ENCODE measurements around the gene RANGRF. TPM values are rescaled to one million over a fixed set of nuclear protein-coding genes. Genes with fewer than 3 reads are reported as not detected.

Gene RANGRF, protein sequence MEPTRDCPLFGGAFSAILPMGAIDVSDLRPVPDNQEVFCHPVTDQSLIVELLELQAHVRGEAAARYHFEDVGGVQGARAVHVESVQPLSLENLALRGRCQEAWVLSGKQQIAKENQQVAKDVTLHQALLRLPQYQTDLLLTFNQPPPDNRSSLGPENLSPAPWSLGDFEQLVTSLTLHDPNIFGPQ
- total RNA-seq: 10 to 100 TPM; 13.8 to 26.7 TPM

DNA sequence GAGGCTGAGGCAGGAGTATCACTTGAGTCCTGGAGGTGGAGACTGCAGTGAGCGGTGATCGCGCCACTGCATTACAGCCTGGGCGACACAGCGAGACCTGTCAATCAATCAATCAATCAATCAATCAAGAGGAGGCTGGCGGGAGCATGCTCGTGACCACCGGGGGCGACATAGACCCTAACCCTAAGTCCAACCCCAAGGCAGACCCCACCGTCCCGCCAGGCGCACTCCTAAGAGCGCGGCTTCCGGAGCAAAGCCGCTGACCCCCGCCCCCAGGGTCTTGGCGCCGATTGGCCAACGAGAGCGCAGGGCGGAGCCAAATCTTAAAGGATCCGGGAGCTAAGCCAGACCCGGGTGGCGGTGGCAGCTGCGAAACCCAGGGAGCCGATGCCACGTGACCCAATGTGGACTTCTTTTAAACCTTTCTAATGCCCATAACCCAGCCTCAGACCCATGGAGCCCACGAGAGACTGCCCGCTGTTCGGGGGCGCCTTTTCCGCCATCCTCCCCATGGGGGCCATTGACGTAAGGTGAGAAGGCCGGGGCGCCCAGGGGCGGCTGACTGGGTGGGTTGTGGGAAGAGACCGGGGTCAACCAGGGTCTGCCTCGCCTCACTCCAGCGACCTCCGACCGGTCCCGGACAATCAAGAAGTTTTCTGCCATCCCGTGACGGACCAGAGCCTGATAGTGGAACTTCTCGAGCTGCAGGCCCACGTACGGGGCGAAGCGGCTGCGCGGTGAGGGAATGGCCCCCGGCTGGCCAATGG is at the start of gene RANGRF:
RANGRF (plus strand) TSS at position 335 of the 767 bp plus-strand sequence; CDS start at position 454, 119 bp downstream.
- peak within 1 kb of the TSS; percentile 90 to 93 for H3K27ac ChIP-seq
- H3K27me3 ChIP-seq (replicated peaks; ENCODE audit: insufficient read depth): no peaks in the 10 kb centered on the region
- peak; percentile 57 for DNase-seq (ENCODE audit: low spot score)
- no peaks in the 10 kb centered on the region for H3K36me3 ChIP-seq
- no peaks in the 10 kb centered on the region for H3K9me3 ChIP-seq
- peak; percentile 67 for ATAC-seq (ENCODE audit: insufficient number of reproducible peaks, low FRiP score, low read depth)
- TF ChIP-seq, protein P1, sequence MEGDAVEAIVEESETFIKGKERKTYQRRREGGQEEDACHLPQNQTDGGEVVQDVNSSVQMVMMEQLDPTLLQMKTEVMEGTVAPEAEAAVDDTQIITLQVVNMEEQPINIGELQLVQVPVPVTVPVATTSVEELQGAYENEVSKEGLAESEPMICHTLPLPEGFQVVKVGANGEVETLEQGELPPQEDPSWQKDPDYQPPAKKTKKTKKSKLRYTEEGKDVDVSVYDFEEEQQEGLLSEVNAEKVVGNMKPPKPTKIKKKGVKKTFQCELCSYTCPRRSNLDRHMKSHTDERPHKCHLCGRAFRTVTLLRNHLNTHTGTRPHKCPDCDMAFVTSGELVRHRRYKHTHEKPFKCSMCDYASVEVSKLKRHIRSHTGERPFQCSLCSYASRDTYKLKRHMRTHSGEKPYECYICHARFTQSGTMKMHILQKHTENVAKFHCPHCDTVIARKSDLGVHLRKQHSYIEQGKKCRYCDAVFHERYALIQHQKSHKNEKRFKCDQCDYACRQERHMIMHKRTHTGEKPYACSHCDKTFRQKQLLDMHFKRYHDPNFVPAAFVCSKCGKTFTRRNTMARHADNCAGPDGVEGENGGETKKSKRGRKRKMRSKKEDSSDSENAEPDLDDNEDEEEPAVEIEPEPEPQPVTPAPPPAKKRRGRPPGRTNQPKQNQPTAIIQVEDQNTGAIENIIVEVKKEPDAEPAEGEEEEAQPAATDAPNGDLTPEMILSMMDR (IDR thresholded peaks at IDR 0.05): no peak
- peak within 1 kb of the TSS; percentile 91 for H3K4me3 ChIP-seq
- peaks cover 8 to 16% of the 10 kb centered on the region in 2 donors for H3K4me1 ChIP-seq (ENCODE audit: control insufficient read depth in 1 of 2, low read depth in 2 of 2)

DNA sequence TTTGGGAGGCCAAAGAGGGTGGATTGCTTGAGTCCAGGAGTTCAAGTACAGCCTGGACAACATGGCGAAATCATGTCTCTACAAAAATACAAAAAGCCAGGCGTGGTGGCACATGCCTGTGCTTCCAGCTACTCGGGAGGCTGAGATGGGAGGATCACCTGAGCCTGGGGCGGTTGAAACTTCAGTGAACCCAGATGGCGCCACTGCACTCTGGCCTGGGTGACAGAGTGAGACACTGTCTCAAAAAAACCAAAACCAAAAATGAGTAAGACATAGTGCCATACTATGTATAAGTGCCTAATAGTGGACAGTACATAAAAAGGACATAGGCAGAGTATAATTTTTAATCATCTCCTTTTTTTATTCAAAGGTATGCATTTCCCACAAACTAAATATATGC is 44.6 kb upstream of the RANGRF start:
- ATAC-seq (ENCODE audit: insufficient number of reproducible peaks, low FRiP score, low read depth): no peak
- TF ChIP-seq, protein P1 (IDR thresholded peaks at IDR 0.05): no peak
- Histone ChIP-seq H3K9me3 (no peaks in the 10 kb centered on the region), H3K4me1 (ENCODE audit: control insufficient read depth in 1 of 2, low read depth in 2 of 2) (peaks cover 0 to 4% of the 10 kb centered on the region in 2 donors), H3K36me3 (peaks cover 21% of the 10 kb centered on the region), H3K27ac (no peak overlapping the region), H3K4me3 (no peak overlapping the region), H3K27me3 (replicated peaks; ENCODE audit: insufficient read depth) (no peaks in the 10 kb centered on the region)
- no peak for DNase-seq (ENCODE audit: low spot score)

DNA sequence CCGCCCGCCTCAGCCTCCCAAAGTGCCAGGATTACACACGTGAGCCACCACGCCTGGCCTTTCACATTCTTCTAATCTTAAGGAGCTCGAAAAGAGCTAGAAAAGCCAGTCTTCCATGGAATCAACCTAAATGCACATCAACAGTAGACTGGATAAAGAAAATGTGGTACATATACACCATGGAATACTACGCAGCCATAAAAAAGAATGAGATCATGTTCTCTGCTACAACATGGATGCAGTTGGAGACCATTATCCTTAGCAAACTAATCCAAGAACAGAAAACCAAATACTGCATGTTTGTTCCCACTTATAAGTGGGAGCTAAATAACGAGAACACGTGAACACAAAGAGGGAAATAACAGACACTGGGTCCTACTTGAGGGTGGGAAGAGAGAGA is 43.7 kb upstream of the RANGRF start:
- Histone ChIP-seq H3K27me3 (replicated peaks; ENCODE audit: insufficient read depth) (no peaks in the 10 kb centered on the region), H3K36me3 (peaks cover 19% of the 10 kb centered on the region), H3K4me3 (no peak overlapping the region), H3K4me1 (ENCODE audit: control insufficient read depth in 1 of 2, low read depth in 2 of 2) (peaks cover 4 to 9% of the 10 kb centered on the region in 2 donors), H3K27ac (no peak overlapping the region), H3K9me3 (no peaks in the 10 kb centered on the region)
- DNase-seq (ENCODE audit: low spot score): no peak
- TF ChIP-seq, protein P1 (IDR thresholded peaks at IDR 0.05): no peak
- no peak for ATAC-seq (ENCODE audit: insufficient number of reproducible peaks, low FRiP score, low read depth)

DNA sequence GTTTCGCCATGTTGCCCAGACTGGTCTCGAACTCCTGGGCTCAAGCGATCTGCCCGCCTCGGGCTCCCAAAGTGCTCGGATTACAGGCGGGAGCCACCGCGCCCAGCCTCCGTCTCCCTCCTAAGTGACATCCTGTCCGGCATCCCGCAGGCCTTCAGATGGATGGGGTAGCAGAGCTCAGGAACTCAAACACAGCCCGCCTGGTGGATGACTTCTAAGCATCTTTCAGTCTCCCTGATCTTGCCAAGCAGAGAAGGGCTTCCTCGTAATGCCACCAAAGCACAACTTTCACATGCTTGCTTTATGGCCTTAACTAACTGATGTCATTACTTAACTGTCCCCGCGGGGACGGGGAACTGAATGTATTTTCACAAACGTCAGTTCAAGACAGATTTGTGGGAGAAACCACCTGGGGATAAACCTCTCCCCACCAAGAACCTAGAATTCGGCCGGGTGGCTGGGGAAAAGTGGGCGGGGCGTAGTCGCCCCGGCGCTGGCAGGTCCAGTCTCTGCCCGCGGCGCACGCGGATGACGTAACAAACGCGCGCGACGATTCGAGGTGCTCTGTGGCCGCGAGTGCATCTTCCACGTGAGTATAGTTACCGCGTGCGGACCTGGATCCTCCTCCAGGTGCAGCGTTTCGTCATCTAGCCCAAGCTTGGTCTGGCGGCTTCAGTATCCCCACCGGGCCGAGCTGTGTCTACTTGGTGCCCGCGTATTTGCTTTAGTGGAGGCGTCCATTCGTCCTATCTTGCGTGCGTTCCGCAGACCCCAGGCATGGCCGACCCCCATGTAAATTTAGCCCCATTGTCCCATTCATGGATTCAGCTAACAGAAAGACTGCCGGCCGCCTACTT is 39.5 kb upstream of the RANGRF start, which contains the start of gene PFAS:
PFAS (plus strand) TSS at position 539 of the 857 bp plus-strand sequence. CDS start 4,649 bp downstream, outside the sequence.
- peak within 1 kb of the TSS; percentile 95 for H3K27ac ChIP-seq
- no peaks in the 10 kb centered on the region for H3K9me3 ChIP-seq
- H3K4me1 ChIP-seq (ENCODE audit: control insufficient read depth in 1 of 2, low read depth in 2 of 2): peaks cover 4 to 12% of the 10 kb centered on the region in 2 donors
- no peaks in the 10 kb centered on the region for H3K27me3 ChIP-seq (replicated peaks; ENCODE audit: insufficient read depth)
- peak; percentile 79 for DNase-seq (ENCODE audit: low spot score)
- ATAC-seq (ENCODE audit: insufficient number of reproducible peaks, low FRiP score, low read depth): peak; percentile 68
- peak within 1 kb of the TSS; percentile 82 for H3K4me3 ChIP-seq
- TF ChIP-seq, protein P1 (IDR thresholded peaks at IDR 0.05): no peak
- H3K36me3 ChIP-seq: peaks cover 9% of the 10 kb centered on the region
